EH (cell line): Measurements from ENCODE around the gene EID2.
A peak's percentile ranks its signal among the peaks of the same experiment; 100 is the strongest.

Source experiments
- DNase-seq: peaks from one replicate; pipeline ENCODE4 v3.0.0-alpha.2; 2015; ENCODE audit warnings: low read depth

EID2 gene

GRCh38 chr19:39533791-39534190 lies 6.2 kb downstream of the EID2 start:
- no peak for DNase-seq

- no peak for DNase-seq
Measured at GRCh38 chr19:39533003-39533512, 6.9 kb downstream of the EID2 start.

- peak; percentile 96 for DNase-seq
Measured at GRCh38 chr19:39532233-39533002, 7.5 kb downstream of the EID2 start, which contains the start of gene EID2B. EID2B (minus strand) TSS chr19:39532852; CDS start chr19:39532802, 50 bp downstream.

- DNase-seq: no peak
Measured at GRCh38 chr19:39531834-39532232, 8.1 kb downstream of the EID2 start.

GRCh38 chr19:39525205-39525604 lies 14.8 kb downstream of the EID2 start:
- DNase-seq: no peak

- DNase-seq: no peak
Measured at GRCh38 chr19:39524495-39524894, 15.5 kb downstream of the EID2 start.

GRCh38 chr19:39520541-39521484 lies 19.1 kb downstream of the EID2 start:
- no peak for DNase-seq

GRCh38 chr19:39518975-39519374 lies 21.0 kb downstream of the EID2 start:
- no peak for DNase-seq

GRCh38 chr19:39518458-39518857 lies 21.5 kb downstream of the EID2 start:
- DNase-seq: no peak

GRCh38 chr19:39517432-39517831 lies 22.5 kb downstream of the EID2 start:
- no peak for DNase-seq

- DNase-seq: no peak
Measured at GRCh38 chr19:39516270-39516669, 23.7 kb downstream of the EID2 start.

- no peak for DNase-seq
Measured at GRCh38 chr19:39515551-39516191, 24.3 kb downstream of the EID2 start.

- no peak for DNase-seq
Measured at GRCh38 chr19:39514840-39515550, 25.0 kb downstream of the EID2 start, which contains the start of gene SELENOV. SELENOV (plus strand) TSS chr19:39515139; CDS start chr19:39515213, 74 bp downstream.

- DNase-seq: no peak
Measured at GRCh38 chr19:39512988-39513387, 27.0 kb downstream of the EID2 start.

- DNase-seq: no peak
Measured at GRCh38 chr19:39509233-39509632, 30.7 kb downstream of the EID2 start.

- DNase-seq: no peak
Measured at GRCh38 chr19:39508629-39509028, 31.3 kb downstream of the EID2 start.

GRCh38 chr19:39507715-39508364 lies 32.1 kb downstream of the EID2 start:
- DNase-seq: no peak

GRCh38 chr19:39506944-39507714 lies 32.8 kb downstream of the EID2 start:
- DNase-seq: peak; percentile 74

- no peak for DNase-seq
Measured at GRCh38 chr19:39506598-39506943, 33.4 kb downstream of the EID2 start.
